Measurements from ENCODE around the gene COLEC12. TPM values are rescaled to one million over a fixed set of nuclear protein-coding genes. Genes with fewer than 3 reads are reported as not detected.
"Not testable (repeated sequence)": the region's sequence is repeated elsewhere in the genome, so short reads cannot be mapped to it uniquely, and the experiment has no call there.

Gene COLEC12
- polyA plus RNA-seq, 3 donors, result 26.3 to 28.9 (median 28.3) TPM

GRCh38 chr18:323253-323622 is 177.3 kb downstream of the COLEC12 start:
- DNase-seq (ENCODE audit: extremely low read depth in 1 of 11, low read depth in 9 of 11, low spot score in 4 of 11), result no peak

GRCh38 chr18:321865-322467 is 178.5 kb downstream of the COLEC12 start:
- DNase-seq (ENCODE audit: extremely low read depth in 1 of 11, low read depth in 9 of 11, low spot score in 4 of 11), result no peak

- DNase-seq (ENCODE audit: extremely low read depth in 1 of 11, low read depth in 9 of 11, low spot score in 4 of 11), result no peak
These were observed 180.3 kb downstream of the COLEC12 start for GRCh38 chr18:320155-320554.

- no peak for DNase-seq (ENCODE audit: extremely low read depth in 1 of 11, low read depth in 9 of 11, low spot score in 4 of 11)
These were observed 180.8 kb downstream of the COLEC12 start for GRCh38 chr18:319720-320119.

GRCh38 chr18:318791-319291 is 181.7 kb downstream of the COLEC12 start:
- no peak for DNase-seq (ENCODE audit: extremely low read depth in 1 of 11, low read depth in 9 of 11, low spot score in 4 of 11)

GRCh38 chr18:317618-318017 is 182.9 kb downstream of the COLEC12 start:
- DNase-seq (ENCODE audit: extremely low read depth in 1 of 11, low read depth in 9 of 11, low spot score in 4 of 11), result no peak

- no peak for DNase-seq (ENCODE audit: extremely low read depth in 1 of 11, low read depth in 9 of 11, low spot score in 4 of 11)
These were observed 184.1 kb downstream of the COLEC12 start for GRCh38 chr18:316393-316792.

GRCh38 chr18:313931-314330 is 186.6 kb downstream of the COLEC12 start:
- no peak for DNase-seq (ENCODE audit: extremely low read depth in 1 of 11, low read depth in 9 of 11, low spot score in 4 of 11)

GRCh38 chr18:312415-312814 is 188.1 kb downstream of the COLEC12 start:
- no peak for DNase-seq (ENCODE audit: extremely low read depth in 1 of 11, low read depth in 9 of 11, low spot score in 4 of 11)

- no peak for DNase-seq (ENCODE audit: extremely low read depth in 1 of 11, low read depth in 9 of 11, low spot score in 4 of 11)
These were observed 190.5 kb downstream of the COLEC12 start for GRCh38 chr18:310042-310441.

- not testable (repeated sequence) for DNase-seq (ENCODE audit: extremely low read depth in 1 of 11, low read depth in 9 of 11, low spot score in 4 of 11)
These were observed 192.4 kb downstream of the COLEC12 start for GRCh38 chr18:308086-308485.

GRCh38 chr18:306608-307255 is 193.8 kb downstream of the COLEC12 start:
- no peak for DNase-seq (ENCODE audit: extremely low read depth in 1 of 11, low read depth in 9 of 11, low spot score in 4 of 11)

- DNase-seq (ENCODE audit: extremely low read depth in 1 of 11, low read depth in 9 of 11, low spot score in 4 of 11), result no peak
These were observed 195.4 kb downstream of the COLEC12 start for GRCh38 chr18:305003-305501.

GRCh38 chr18:303607-304006 is 196.9 kb downstream of the COLEC12 start:
- peak in 1 of 11 donors; percentile 12 for DNase-seq (ENCODE audit: extremely low read depth in 1 of 11, low read depth in 9 of 11, low spot score in 4 of 11)

- no peak for DNase-seq (ENCODE audit: extremely low read depth in 1 of 11, low read depth in 9 of 11, low spot score in 4 of 11)
These were observed 197.5 kb downstream of the COLEC12 start for GRCh38 chr18:303011-303410.

GRCh38 chr18:302097-302496 is 198.4 kb downstream of the COLEC12 start:
- no peak for DNase-seq (ENCODE audit: extremely low read depth in 1 of 11, low read depth in 9 of 11, low spot score in 4 of 11)

- DNase-seq (ENCODE audit: extremely low read depth in 1 of 11, low read depth in 9 of 11, low spot score in 4 of 11), result no peak
These were observed 202.6 kb downstream of the COLEC12 start for GRCh38 chr18:297936-298335.

- no peak for DNase-seq (ENCODE audit: extremely low read depth in 1 of 11, low read depth in 9 of 11, low spot score in 4 of 11)
These were observed 204.6 kb downstream of the COLEC12 start for GRCh38 chr18:295756-296490.

- DNase-seq (ENCODE audit: extremely low read depth in 1 of 11, low read depth in 9 of 11, low spot score in 4 of 11), result no peak
These were observed 205.9 kb downstream of the COLEC12 start for GRCh38 chr18:294566-294965.

- DNase-seq (ENCODE audit: extremely low read depth in 1 of 11, low read depth in 9 of 11, low spot score in 4 of 11), result no peak
These were observed 207.0 kb downstream of the COLEC12 start for GRCh38 chr18:293536-293935.
